Keratinocyte (primary cell): ENCODE results near the gene FAM234A. TPM values are rescaled to one million over a fixed set of nuclear protein-coding genes. Genes with fewer than 3 reads are reported as not detected.
A peak's percentile ranks its signal among the peaks of the same experiment; 100 is the strongest.

Experiments
- DNase-seq: peaks from one replicate; pipeline ENCODE4 v3.0.0-alpha.2; 2011; ENCODE audit warnings: low read depth, missing footprints, low spot score
- FAIRE-seq: peaks from 2 replicates; lab custom pipeline; 2011; peaks lifted over from hg19 to GRCh38; lab: Jason Lieb, UNC
- H2AFZ ChIP-seq: 2 replicates; pipeline ENCODE4 v1.6.0; 2012; ENCODE audit warnings: low read length, control low read depth, inconsistent platforms; ENCODE audit not compliant: control insufficient read depth
- H3K27ac ChIP-seq: 2 replicates; pipeline ENCODE4 v1.5.1; 2011; ENCODE audit warnings: low read length; ENCODE audit not compliant: control insufficient read depth, insufficient read depth
- H3K27me3 ChIP-seq: 3 replicates; pipeline ENCODE4 v1.6.0; 2011; ENCODE audit warnings: low read length; ENCODE audit not compliant: control insufficient read depth, insufficient read depth; ENCODE audit errors: extremely low read depth
- H3K36me3 ChIP-seq, 2 experiments: 2 replicates in 1 of 2; 3 replicates in 1 of 2; pipeline ENCODE4 v1.5.1; 2011; ENCODE audit warnings: low read length in 2 of 2, mild to moderate bottlenecking in 1 of 2; ENCODE audit not compliant: control insufficient read depth in 2 of 2, insufficient read depth in 2 of 2; ENCODE audit errors: extremely low read depth in 1 of 2
- H3K4me1 ChIP-seq: 3 replicates; pipeline ENCODE4 v1.5.1; 2011; ENCODE audit warnings: low read length; ENCODE audit not compliant: control insufficient read depth, insufficient read depth; ENCODE audit errors: extremely low read depth
- H3K4me2 ChIP-seq: 3 replicates; pipeline ENCODE4 v1.6.0; 2011; ENCODE audit warnings: low read depth, low read length; ENCODE audit not compliant: control insufficient read depth, insufficient read depth; ENCODE audit errors: extremely low read depth
- H3K4me3 ChIP-seq, 3 experiments: fragments of 200-600 bp in 1 of 3; sonication (generic) in 1 of 3; 2 replicates in 2 of 3; 3 replicates in 1 of 3; pipeline ENCODE4 v1.5.1; 2011 to 2016; ENCODE audit warnings: low read length in 3 of 3, mild to moderate bottlenecking in 3 of 3, control low read depth in 2 of 3, inconsistent platforms in 1 of 3, low read depth in 1 of 3, mixed read lengths in 1 of 3, mixed run types in 1 of 3, moderate library complexity in 1 of 3; ENCODE audit not compliant: control insufficient read depth in 2 of 3, insufficient read depth in 2 of 3; ENCODE audit errors: extremely low read depth in 1 of 3
- H3K79me2 ChIP-seq: 2 replicates; pipeline ENCODE4 v1.6.0; 2012; ENCODE audit warnings: low read length; ENCODE audit not compliant: control insufficient read depth, insufficient read depth
- H3K9ac ChIP-seq: 3 replicates; pipeline ENCODE4 v1.6.0; 2011; ENCODE audit warnings: low read length; ENCODE audit not compliant: control insufficient read depth, insufficient read depth; ENCODE audit errors: extremely low read depth
- H3K9me1 ChIP-seq: 3 replicates; pipeline ENCODE4 v1.6.0; 2011; ENCODE audit warnings: low read length; ENCODE audit not compliant: control insufficient read depth, insufficient read depth; ENCODE audit errors: extremely low read depth
- H3K9me3 ChIP-seq: 2 replicates; pipeline ENCODE4 v1.5.1; 2012; ENCODE audit warnings: low read depth, low read length; ENCODE audit not compliant: control insufficient read depth
- H4K20me1 ChIP-seq: 3 replicates; pipeline ENCODE4 v1.6.0; 2011; ENCODE audit warnings: low read length; ENCODE audit not compliant: control insufficient read depth, insufficient read depth; ENCODE audit errors: extremely low read depth
- EZH2 ChIP-seq: IDR thresholded peaks from one replicate; pipeline ENCODE4 v1.6.1; 2012; ENCODE audit warnings: inconsistent platforms, mild to moderate bottlenecking, low read length, moderate library complexity
- dilution Hi-C: fragments of 300-500 bp; cut with MboI; formaldehyde crosslinking; loops from one replicate; pipeline ENCODE4 v1.7.0; 2020; ENCODE audit warnings: low sequenced_read_pairs; ENCODE audit not compliant: extremely low pct_ligation_motif_present
- polyA plus RNA-seq, 5 experiments: library from polyadenylated mRNA; depleted of rRNA in 3 of 5; stranded (reverse) in 3 of 5; stranded (forward) in 1 of 5; unstranded in 1 of 5; fragments of >200 nt; gene quantifications; 1 replicate in 1 of 5; 2 replicates in 3 of 5; 3 replicates in 1 of 5; pipeline versions ENCODE4 v1.2.1 to v1.2.3, GENCODE V29; 2011 to 2012; ENCODE audit warnings: missing spikeins in 2 of 5, low read depth in 1 of 5, low replicate concordance in 1 of 5
- TF ChIP-seq, protein P1 (sequence below), 3 experiments: IDR thresholded peaks in 1 of 3; conservative IDR thresholded peaks in 1 of 3; optimal IDR thresholded peaks in 1 of 3; 2 replicates in 2 of 3; 3 replicates in 1 of 3; pipeline versions ENCODE3 to v1.5.1; 2011; ENCODE audit warnings: low read length in 3 of 3, mild to moderate bottlenecking in 3 of 3, moderate library complexity in 2 of 3, control low read depth in 1 of 3, inconsistent platforms in 1 of 3; ENCODE audit not compliant: insufficient read depth in 2 of 3; ENCODE audit errors: extremely low read depth in 1 of 3

FAM234A gene
- polyA plus RNA-seq, 1 donor (not counting 4 experiments of a cell fraction or from before 2014, with no cell fraction given): 18.3 TPM

- Histone ChIP-seq H3K27ac (no peak within 1 kb of the TSS), H3K4me2 (peak within 1 kb of the TSS; percentile 37), H3K9me1 (no peaks in the 10 kb centered on the region), H3K36me3 (no peaks in the 10 kb centered on the region), H4K20me1 (no peaks in the 10 kb centered on the region), H2AFZ (no peak within 1 kb of the TSS), H3K27me3 (peaks cover 45% of the 10 kb centered on the region), H3K4me1 (no peaks in the 10 kb centered on the region), H3K9me3 (no peaks in the 10 kb centered on the region), H3K9ac (no peak within 1 kb of the TSS), H3K79me2 (no peaks in the 10 kb centered on the region), H3K4me3 (no peak within 1 kb of the TSS)
- dilution Hi-C loops: no loop called here
- TF ChIP-seq EZH2: no peak
- TF ChIP-seq, protein P1, sequence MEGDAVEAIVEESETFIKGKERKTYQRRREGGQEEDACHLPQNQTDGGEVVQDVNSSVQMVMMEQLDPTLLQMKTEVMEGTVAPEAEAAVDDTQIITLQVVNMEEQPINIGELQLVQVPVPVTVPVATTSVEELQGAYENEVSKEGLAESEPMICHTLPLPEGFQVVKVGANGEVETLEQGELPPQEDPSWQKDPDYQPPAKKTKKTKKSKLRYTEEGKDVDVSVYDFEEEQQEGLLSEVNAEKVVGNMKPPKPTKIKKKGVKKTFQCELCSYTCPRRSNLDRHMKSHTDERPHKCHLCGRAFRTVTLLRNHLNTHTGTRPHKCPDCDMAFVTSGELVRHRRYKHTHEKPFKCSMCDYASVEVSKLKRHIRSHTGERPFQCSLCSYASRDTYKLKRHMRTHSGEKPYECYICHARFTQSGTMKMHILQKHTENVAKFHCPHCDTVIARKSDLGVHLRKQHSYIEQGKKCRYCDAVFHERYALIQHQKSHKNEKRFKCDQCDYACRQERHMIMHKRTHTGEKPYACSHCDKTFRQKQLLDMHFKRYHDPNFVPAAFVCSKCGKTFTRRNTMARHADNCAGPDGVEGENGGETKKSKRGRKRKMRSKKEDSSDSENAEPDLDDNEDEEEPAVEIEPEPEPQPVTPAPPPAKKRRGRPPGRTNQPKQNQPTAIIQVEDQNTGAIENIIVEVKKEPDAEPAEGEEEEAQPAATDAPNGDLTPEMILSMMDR (optimal IDR thresholded peaks at IDR 0.05 in 1 of 3, IDR thresholded peaks at IDR 0.05 in 1 of 3, conservative IDR thresholded peaks at IDR 0.05 in 1 of 3; ENCODE audit: extremely low read depth in 1 of 3, insufficient read depth in 2 of 3, low read length in 3 of 3): no peak
- DNase-seq (no peak), FAIRE-seq (no peak)
Measured at GRCh38 chr16:275786-276232, 41.2 kb downstream of the FAM234A start, which contains the start of gene RGS11. Gene RGS11 (minus strand): TSS chr16:275944. CDS start chr16:275911, 33 bp downstream.

- no peak for FAIRE-seq
- DNase-seq: no peak
- no peak overlapping the region for H3K4me2 ChIP-seq
- no peaks in the 10 kb centered on the region for H3K79me2 ChIP-seq
- no peaks in the 10 kb centered on the region for H3K36me3 ChIP-seq
- H3K4me3 ChIP-seq: no peak overlapping the region
- dilution Hi-C loops: no loop called here
- no peaks in the 10 kb centered on the region for H3K9me3 ChIP-seq
- H3K9me1 ChIP-seq: no peaks in the 10 kb centered on the region
- H3K4me1 ChIP-seq: no peaks in the 10 kb centered on the region
- H2AFZ ChIP-seq: no peak overlapping the region
- no peak overlapping the region for H3K9ac ChIP-seq
- no peak for TF ChIP-seq EZH2
- TF ChIP-seq, protein P1 (optimal IDR thresholded peaks at IDR 0.05 in 1 of 3, IDR thresholded peaks at IDR 0.05 in 1 of 3, conservative IDR thresholded peaks at IDR 0.05 in 1 of 3; ENCODE audit: extremely low read depth in 1 of 3, insufficient read depth in 2 of 3, low read length in 3 of 3): no peak
- H3K27me3 ChIP-seq: peaks cover 52% of the 10 kb centered on the region
- H3K27ac ChIP-seq: no peak overlapping the region
- no peaks in the 10 kb centered on the region for H4K20me1 ChIP-seq
Measured at GRCh38 chr16:276426-277077, 41.9 kb downstream of the FAM234A start.
